Left ventricle myocardium inferior (tissue), 1 donor: ENCODE measurements around the gene KCND2. TPM values are rescaled to one million over a fixed set of nuclear protein-coding genes. Genes with fewer than 3 reads are reported as not detected.

Experiments
- DNase-seq: peaks from one replicate; pipeline ENCODE4 v3.0.0-alpha.2; 2020
- H3K27ac ChIP-seq: fragments of 200-600 bp; replicated peaks from 2 replicates; pipeline ENCODE4 v1.8.0; 2021
- H3K27me3 ChIP-seq: fragments of 200-600 bp; 2 replicates; pipeline ENCODE4 v1.8.0; 2021; ENCODE audit warnings: low read depth
- H3K36me3 ChIP-seq: fragments of 200-600 bp; 2 replicates; pipeline ENCODE4 v1.8.0; 2021
- H3K4me1 ChIP-seq: fragments of 200-600 bp; 2 replicates; pipeline ENCODE4 v1.8.0; 2021
- H3K4me3 ChIP-seq: fragments of 200-600 bp; 2 replicates; pipeline ENCODE4 v1.8.0; 2021; ENCODE audit warnings: mild to moderate bottlenecking, moderate library complexity
- H3K9me3 ChIP-seq: fragments of 200-600 bp; replicated peaks from 2 replicates; pipeline ENCODE4 v1.8.0; 2021
- CTCF ChIP-seq: fragments of 200-600 bp; IDR thresholded peaks from 2 replicates; pipeline ENCODE4 v1.8.0; 2021; ENCODE audit warnings: antibody characterized with exemption, mild to moderate bottlenecking, borderline replicate concordance
- intact Hi-C: fragments of 100-400 bp; cut with micrococcal nuclease; formaldehyde crosslinking; loops from one replicate; pipeline ENCODE4 v1.11.0; 2022
- total RNA-seq: library from RNA; stranded (reverse); fragmentation: NEBNext Ultra II Directional; extraction: Animal tissue kit (Norgen Biotek cat#: 25700); gene quantifications from one replicate; pipeline ENCODE4 v1.2.1, GENCODE V29; 2021
- donor health status: DM: no; HTN: yes; CAD: no; lungs with severe emphysema.

Gene KCND2
- total RNA-seq, 1 donor from 2014 or later: not detected

GRCh38 chr7:120729245-120729644 is 456.3 kb downstream of the KCND2 start:
- intact Hi-C loops: no loop called here
- Histone ChIP-seq H3K4me1 (no peaks in the 10 kb centered on the region), H3K4me3 (no peak overlapping the region), H3K36me3 (no peaks in the 10 kb centered on the region), H3K9me3 (no peaks in the 10 kb centered on the region), H3K27ac (no peak overlapping the region), H3K27me3 (no peaks in the 10 kb centered on the region)
- no peak for DNase-seq
- TF ChIP-seq CTCF: no peak

- Histone ChIP-seq H3K9me3 (no peaks in the 10 kb centered on the region), H3K27me3 (no peaks in the 10 kb centered on the region), H3K4me3 (no peak overlapping the region), H3K36me3 (no peaks in the 10 kb centered on the region), H3K4me1 (no peaks in the 10 kb centered on the region), H3K27ac (no peak overlapping the region)
- no peak for DNase-seq
- intact Hi-C loops: no loop called here
- TF ChIP-seq CTCF: no peak
These were observed 458.3 kb downstream of the KCND2 start for GRCh38 chr7:120731271-120731670.

GRCh38 chr7:120732256-120732655 is 459.3 kb downstream of the KCND2 start:
- Histone ChIP-seq H3K9me3 (no peaks in the 10 kb centered on the region), H3K36me3 (no peaks in the 10 kb centered on the region), H3K4me1 (no peaks in the 10 kb centered on the region), H3K27me3 (no peaks in the 10 kb centered on the region), H3K27ac (no peak overlapping the region), H3K4me3 (no peak overlapping the region)
- no peak for TF ChIP-seq CTCF
- no peak for DNase-seq
- intact Hi-C loops: no loop called here

GRCh38 chr7:120733143-120733542 is 460.2 kb downstream of the KCND2 start:
- intact Hi-C loops: no loop called here
- Histone ChIP-seq H3K27me3 (no peaks in the 10 kb centered on the region), H3K4me1 (no peaks in the 10 kb centered on the region)

GRCh38 chr7:120733835-120734234 is 460.9 kb downstream of the KCND2 start:
- DNase-seq: no peak
- Histone ChIP-seq H3K36me3 (no peaks in the 10 kb centered on the region), H3K4me1 (no peaks in the 10 kb centered on the region), H3K27ac (no peak overlapping the region), H3K9me3 (no peaks in the 10 kb centered on the region), H3K27me3 (no peaks in the 10 kb centered on the region), H3K4me3 (no peak overlapping the region)
- TF ChIP-seq CTCF: no peak
- intact Hi-C loops: no loop called here

More at GRCh38 chr7:120733143-120733542, 460.2 kb downstream of the KCND2 start:
- DNase-seq: no peak
- Histone ChIP-seq H3K4me3 (no peak overlapping the region), H3K36me3 (no peaks in the 10 kb centered on the region), H3K27ac (no peak overlapping the region), H3K9me3 (no peaks in the 10 kb centered on the region)
- TF ChIP-seq CTCF: no peak

GRCh38 chr7:120735791-120736190 is 462.8 kb downstream of the KCND2 start:
- intact Hi-C loops: no loop called here
- no peaks in the 10 kb centered on the region for H3K9me3 ChIP-seq
- no peak overlapping the region for H3K27ac ChIP-seq
- no peak for DNase-seq
- no peaks in the 10 kb centered on the region for H3K4me1 ChIP-seq
- no peak for TF ChIP-seq CTCF
- no peaks in the 10 kb centered on the region for H3K36me3 ChIP-seq
- H3K27me3 ChIP-seq: no peaks in the 10 kb centered on the region
- no peak overlapping the region for H3K4me3 ChIP-seq
